HG02642 (cell line): Measurements from ENCODE around the gene MAPK4.

ENCODE experiments used
- ATAC-seq: cut with Tn5 transposase; IDR thresholded peaks from one replicate; pipeline ENCODE4 v1.9.1; 2021; ENCODE audit warnings: mild to moderate bottlenecking; ENCODE audit not compliant: unreplicated experiment, poor library complexity

MAPK4 gene

DNA sequence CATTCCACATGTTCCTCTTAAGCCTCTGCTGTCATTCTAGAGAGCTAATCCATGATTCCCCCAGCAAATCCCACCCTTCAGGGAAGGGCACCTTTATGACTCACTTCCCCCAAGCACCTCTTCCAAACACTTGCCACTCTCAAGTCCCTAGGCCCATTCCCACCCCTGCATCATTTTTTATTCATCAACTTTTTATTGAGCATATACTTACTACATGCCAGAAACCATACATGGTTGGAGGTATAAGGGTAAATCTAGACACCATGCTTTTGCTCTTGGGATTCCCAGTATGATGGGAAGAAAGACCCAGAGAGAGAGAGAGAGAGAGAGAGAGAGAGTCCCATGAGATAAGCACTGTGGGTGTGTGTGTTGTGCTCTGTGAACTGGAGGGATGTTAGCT is 87.9 kb downstream of the MAPK4 start:
- ATAC-seq, result no peak

DNA sequence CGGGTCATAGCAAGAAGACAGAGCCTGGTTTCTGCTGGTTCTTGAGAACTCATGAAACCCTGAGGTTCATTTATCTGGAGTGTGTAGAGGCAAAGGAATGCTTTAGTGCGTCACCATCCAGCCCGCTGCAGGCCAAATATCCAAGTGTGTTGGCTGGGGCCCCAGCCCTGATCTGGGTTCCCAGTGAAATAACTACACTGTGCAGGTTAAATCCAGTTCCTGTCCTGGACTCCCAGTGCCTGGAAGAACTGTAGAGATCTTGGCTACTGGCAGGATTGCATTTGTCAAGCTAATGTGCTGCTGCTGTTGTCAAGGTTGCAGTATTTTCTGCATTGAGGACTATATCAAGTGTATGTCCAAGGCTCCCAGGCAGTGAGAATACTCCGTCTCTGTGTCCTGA is 89.9 kb downstream of the MAPK4 start:
- no peak for ATAC-seq

DNA sequence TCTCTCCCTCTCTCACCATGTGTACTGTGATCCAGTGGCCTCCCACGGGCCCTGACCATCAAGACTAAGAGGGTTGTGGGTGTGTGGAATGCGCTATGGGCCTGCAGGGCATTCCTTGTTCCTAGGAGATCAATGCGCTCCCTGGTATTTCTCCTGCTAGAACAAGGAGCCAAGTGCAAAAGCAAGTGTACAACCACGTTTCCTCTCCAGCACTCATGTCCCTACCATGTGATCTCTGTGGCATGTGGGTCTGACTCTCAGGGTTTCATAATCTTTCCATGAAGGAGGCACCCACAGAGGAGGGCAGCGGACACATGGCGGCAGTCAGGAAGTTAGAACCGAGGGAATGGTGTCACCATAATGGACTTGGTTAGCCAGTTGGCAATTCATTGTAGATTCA is 91.4 kb downstream of the MAPK4 start:
- ATAC-seq, result no peak

DNA sequence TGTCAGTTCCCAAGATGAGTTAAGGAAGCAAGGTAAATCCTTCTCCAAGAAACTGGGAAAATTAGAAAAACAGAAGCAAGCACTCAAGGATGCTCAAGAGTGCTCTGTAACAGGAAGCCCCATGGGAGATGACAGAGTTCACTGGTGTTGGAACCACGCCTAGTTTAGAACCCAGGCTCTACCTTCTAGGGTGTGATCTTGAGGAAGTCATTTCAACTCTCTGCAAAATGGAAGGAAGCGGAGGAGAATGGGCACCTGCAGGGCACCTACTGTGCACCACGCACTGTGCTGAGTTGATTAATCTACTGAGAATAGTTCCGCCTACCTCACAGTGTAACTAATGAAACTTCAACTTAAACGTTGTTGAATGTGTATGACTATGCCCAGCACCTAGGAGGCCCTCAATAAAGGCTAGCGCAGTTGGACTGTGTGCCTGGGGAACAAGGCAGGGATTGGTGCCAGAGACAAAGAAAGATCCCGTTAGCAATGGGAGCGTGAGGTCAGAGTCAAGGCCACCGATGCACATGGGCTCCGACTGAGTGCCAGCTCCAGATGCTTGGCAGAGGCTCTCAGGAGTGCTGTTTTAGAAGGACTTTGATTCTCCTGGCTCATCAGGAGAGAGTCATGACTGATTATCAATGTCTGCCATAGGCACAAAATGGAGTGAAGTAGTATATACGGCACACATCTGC is 93.7 kb downstream of the MAPK4 start:
- ATAC-seq, result no peak

DNA sequence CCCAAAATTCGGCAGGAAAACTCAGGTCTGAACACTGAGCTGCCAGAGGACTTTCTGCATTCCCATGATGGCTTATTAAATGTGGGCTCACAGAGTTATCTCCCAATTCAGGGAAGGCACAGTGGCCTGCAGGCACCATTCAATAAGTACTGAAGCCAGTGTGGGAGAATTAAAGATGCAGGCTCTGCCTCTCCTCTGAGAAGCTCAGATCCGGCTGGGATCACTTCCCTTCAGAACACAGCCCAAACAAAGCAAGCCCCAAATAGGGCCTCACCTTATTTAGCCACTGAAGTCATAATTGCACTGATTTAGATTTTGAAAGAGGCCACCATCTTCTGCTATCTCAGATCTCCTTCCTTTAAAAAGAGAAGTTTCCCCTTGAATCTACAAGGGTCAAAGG is 94.3 kb downstream of the MAPK4 start:
- no peak for ATAC-seq

DNA sequence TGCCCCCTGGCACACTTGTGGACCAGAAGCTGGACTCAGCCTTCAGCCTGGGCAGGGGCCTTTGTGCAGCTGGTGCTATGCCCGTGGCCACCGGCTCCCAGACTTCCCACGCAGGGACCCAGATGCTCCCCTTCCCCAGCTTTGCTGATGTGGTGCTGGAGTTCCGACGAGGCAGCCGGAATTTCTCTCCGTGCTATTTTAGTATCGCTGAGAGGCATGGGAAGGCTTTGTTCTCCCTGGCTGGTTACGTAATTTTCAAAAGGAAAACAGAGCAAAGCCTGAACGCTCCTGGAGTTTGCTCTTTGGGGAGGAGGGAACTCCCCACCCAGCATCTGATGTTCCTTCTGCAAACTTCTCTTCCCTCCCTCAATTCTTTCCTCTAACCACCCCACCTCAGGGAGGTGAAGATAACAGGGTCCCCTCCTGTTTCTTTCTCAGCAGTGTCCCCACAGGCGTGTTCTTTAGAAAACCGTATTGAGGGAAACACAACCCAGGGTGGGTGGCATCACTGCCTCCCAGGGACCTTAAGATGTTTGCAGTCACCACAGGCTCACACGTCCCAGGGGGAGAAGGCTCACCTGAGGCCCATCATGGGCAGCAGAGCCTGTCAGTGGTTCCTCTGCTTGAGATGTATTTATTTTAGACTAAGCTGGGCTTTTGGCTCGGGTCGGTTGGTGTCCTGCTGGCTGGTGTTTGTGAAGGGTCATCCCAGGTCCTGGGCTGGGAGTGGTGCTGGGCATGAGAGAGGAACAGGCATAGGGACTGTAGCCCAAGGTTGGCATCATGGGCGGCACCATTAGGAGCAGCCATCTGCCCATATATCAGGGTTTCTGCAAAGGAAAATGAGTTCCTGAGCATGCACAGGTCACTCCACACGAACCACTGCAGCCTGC is 95.0 kb downstream of the MAPK4 start:
- ATAC-seq, result no peak

DNA sequence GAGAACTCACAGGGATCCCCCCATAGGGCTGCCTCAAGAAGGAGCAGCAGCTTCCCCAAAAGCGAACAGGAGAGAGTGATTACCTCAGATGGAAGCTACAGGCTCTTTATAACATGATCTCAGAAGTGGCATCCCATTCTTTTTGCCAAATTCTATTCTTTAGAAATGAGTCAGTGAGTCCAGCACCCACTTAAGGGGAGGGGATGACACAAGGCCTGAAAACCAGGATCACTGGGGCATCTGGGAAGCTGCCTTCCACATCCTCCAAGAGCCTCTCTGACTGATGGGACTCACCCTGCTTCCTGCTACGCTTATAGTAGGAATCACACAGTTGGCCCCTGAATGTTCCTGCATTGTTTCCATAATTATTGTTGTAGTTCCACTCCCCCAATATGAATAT is 96.5 kb downstream of the MAPK4 start:
- ATAC-seq, result no peak

DNA sequence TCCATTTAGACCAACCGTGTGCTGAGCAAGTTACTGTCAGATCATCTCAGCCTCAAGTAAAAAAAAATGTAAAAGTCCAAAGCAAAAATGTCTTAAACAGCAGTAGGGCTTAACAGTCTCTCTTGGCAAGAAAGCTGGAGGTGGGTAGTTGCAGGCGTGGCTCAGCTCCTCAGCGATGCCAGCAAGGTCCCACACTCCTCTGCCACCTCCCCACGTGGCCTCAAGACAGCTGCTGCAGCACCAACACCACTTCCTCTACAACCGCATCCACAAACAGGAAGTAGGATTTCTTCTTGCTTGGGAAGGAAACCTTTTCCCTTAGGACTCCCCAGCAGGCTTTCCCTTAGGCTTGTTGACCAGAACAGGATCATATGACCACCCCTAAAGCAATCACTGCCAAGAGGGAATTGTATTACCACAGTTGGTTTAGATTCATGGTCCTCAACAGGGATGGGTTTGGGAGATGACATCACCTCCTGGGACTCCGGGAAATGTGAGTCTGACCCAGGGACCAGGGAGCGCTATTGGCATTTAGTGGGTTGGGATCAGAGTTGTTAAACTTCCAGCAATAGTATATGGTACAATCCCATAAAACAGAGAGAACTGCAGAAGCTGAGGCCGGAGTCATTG is 97.1 kb downstream of the MAPK4 start:
- no peak for ATAC-seq

DNA sequence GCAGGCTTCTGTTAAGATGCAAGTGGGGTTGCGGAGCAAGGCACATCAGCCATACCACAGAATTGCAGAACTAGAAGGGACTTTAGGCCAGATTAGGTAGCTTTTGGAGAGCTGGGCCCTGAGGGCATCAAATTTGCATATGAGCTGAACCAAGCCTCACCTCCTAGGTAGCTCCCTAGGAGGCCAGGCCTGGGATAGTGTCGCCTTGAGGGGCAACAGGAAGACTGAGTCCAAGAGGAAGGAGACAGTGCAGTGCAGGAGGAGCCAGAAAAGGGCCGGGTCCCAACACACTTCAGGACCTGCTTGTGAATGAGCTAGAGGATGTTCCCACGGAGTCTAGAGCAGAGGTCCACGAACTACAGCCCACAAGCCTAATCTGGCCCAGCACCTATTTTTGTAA is 98.7 kb downstream of the MAPK4 start:
- no peak for ATAC-seq

DNA sequence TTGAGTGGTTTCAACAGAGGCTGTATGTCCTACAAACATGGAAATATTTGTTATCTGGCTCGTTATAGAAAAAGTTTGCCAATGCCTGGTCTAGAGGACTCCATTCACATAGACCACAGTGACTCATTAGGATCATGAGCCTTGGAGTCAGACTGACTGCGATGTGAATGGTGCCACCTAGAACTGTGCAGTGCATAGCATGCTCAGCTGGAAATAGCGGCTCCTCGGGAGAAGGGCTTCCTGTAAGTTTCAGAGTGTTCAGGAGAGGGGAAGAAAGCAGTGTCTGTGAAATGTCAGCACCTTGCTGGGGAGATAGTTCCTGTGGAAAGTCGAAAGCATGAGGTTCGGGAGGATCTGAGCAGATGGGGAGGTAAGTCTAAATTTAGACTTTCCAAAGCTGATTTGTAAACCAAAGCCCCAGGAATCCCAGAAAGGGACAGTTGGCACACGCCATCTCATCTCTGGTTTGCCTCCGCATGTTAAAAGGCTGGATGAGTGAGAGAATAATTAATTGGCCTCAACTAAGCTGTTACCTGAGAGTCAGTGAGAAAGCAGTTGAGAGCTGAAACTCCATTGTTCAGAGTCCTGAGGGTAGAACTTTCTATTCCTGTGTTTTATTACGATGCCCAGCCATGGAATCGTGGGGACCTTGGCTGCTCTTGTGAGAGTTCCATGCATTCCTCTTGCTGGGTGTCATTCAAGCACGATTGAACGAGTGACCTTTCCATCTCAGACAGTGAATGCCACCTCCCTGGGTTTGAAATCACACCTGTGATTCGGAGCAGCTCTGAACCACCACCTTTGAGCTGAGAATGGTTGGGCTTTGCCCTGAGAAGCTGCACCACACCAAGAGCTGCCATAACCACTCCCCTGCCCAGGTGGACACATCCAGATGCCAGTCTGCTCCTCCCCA is 99.5 kb downstream of the MAPK4 start:
- ATAC-seq, result no peak

DNA sequence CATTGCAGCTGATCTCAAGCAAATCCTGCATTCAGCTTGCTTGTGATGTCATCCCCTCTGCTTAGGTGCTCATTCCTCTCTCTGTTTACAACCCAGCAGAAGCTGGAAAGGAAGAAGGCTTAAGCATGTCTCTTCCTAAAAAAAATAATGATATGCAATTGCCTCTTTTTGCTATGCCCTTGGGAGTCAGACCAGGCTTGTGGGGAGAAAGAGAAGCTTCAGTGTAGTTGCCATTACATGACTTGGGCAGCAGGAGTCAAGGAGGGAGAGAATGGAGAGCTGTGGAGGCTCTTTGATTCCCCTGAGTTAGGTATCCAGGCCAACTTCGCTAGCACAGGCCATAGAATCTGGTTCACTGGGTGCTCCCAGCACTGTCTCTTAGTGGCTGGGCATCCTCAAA is 101.1 kb downstream of the MAPK4 start:
- ATAC-seq, result no peak

DNA sequence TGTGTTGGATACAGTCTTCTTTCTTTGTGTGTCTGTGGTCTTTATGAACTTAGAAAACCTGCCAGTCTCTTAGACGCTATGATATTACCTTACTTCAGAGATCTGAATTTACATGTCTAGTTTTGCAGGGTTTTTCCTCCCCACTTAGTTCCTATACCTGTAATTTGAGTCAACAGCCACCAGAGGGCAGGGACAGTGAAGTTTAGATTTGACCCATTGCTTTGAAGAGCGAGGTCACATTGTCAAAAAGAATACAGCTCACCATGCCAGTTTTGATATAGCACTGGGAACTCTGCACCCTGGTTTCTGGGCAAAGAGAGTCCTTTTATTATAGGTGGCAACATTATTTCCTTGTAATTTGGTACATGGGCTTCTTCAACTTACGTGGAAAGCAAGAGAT is 102.3 kb downstream of the MAPK4 start:
- no peak for ATAC-seq

DNA sequence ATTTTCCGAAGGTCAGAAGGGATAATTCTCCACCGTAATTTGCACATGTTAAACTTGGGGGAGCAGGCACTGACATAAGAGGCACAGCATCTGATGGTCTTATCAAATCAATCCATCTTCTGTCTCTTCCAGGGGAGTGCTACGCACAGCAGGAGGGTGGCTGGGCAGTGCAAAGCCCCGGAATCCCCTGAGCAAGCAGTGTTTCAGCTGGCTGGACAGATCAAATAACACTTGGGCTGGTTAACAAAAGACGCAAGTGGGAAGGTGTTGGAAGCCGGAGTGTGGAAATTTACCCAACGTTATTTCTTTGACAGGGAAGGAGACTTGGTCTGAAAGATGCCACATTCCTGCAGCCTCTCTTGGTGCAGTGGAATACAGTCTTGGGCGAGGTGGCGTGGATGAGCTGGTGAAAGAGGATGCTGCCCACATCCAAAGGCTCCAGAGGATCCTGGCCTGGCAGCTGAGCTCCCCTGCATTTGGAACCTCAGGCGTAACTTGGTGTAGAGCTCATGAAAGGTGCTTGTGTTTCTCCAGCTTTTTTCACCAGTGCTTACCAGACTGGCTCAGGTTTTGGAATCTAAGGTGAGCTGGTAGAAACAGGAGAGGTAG is 103.0 kb downstream of the MAPK4 start:
- ATAC-seq, result no peak

DNA sequence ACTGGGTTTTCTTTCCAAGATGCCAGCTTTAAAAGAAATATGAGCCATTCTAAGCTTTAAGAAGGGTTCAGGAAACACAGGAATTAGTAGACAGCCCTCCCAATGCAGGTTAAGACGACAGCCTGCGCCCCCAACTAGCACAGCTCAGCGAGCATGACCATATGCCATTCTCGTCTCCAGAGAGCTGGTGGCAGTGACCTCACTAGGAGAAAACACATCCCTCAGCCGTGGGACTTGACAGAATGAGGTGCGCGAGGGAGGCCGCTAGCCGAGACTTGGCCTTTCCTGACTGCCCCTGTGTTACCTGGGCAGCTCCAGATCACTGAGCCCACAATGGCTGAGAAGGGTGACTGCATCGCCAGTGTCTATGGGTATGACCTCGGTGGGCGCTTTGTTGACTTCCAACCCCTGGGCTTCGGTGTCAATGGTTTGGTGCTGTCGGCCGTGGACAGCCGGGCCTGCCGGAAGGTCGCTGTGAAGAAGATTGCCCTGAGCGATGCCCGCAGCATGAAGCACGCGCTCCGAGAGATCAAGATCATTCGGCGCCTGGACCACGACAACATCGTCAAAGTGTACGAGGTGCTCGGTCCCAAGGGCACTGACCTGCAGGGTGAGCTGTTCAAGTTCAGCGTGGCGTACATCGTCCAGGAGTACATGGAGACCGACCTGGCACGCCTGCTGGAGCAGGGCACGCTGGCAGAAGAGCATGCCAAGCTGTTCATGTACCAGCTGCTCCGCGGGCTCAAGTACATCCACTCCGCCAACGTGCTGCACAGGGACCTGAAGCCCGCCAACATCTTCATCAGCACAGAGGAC is 103.9 kb downstream of the MAPK4 start:
- no peak for ATAC-seq

DNA sequence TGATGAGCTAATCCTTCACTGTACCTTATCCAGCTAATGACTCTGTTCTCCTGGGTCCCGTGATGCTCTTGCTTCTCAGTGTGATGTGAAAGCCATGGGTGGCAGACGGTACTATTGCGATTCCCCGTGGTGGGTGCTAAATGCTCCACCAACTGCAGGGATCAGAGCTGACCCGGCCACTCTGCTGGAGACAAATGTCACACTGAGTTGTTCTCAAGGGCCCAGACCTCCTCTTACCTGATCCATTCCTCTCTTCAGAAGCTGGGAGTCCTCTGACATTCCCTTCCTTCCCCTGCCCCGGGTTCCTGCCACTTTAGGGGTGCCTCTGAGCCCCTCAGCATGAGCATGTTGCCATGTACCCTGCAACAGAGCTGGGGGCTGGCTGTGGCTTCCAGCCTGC is 105.1 kb downstream of the MAPK4 start:
- ATAC-seq, result no peak

DNA sequence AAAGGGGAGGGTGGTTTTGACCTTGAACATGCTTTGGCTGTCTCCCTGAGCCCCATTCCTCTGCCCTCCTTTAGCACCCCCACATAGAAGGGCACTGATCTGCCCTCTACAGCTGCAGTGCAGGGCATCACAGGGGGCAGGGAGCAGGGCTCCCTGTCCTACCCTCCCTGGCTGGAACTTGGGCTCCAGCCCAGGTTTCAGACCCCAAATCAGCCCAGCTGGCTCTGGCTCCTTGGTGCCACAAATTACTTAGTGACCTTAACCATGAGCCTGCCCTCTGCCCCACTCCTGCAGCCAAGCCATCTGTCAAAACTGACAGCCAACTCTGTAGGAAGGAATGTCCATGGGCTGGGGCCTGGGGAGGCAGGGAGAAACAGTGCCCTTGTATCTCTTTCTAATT is 105.6 kb downstream of the MAPK4 start:
- no peak for ATAC-seq

DNA sequence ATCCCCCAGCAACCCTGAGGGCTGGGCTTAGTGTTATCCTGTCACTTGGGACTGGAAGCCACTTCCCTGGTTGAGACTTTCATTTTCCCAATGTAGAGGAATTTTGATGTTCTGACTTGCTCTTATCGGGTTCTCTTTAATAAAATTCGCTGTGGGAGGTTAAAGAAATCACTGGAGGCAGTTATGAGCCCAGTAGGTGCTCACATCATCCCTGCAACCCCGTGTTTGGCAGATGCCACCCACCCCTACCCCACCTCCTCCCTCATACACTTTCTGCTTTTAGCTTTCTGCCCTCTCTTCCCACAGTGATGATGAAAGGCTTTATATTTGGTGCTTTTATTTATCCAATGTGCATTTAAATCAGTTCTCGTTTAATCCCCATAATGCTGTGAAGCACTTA is 106.6 kb downstream of the MAPK4 start:
- ATAC-seq, result no peak

DNA sequence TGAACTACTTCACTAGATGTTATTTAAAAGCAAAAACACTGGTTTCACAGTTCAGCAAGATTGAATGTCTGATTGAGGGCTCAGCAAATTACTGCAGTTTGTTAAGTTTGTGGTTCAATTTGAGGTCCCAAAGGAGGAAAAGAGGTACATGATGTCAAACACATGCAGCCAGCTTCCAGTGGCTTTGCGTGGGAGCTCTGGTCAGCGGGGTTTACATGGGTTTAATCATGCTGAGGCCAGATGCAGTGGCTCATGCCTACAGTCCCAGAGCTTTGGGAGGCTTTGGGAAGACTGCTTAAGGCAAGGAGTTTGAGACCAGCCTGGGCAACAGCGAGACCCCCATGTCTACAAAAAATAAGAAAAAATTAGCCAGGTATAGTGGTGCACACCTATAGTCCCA is 111.5 kb downstream of the MAPK4 start:
- ATAC-seq, result no peak

DNA sequence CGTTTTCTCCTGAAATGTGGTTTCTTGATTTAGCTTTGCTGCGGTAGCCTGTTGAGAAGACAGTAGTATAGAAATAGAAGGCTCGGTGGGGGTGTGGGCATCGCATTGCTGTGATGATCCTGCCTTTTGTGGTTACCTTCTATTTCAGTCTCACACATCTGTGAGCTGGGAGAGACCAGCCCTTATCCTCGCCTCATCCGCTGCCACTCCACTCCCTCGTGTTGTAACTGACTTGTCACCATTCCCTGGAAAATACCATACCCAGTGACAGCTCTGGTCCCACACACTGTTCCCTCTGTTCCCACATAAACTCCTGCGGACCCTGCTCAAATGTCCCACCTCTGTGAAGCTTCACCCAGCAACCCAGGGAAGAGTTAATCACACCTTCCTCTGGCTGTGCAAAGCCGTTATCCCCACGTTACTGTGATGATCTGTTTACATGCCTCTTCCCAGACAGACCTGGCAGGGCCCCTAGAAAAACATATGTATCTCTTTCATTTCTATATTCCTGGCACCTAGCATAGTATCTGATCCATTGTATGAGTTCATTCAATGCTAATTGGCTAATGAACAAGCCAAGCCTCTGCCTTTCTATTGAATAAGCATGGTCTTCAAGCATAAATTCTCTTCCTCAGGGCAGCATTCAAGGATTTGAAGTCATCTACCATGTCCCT is 114.6 kb downstream of the MAPK4 start:
- ATAC-seq, result no peak
